HepG2 (cell line): ENCODE results near the gene ZNF132. TPM values are rescaled to one million over a fixed set of nuclear protein-coding genes. Genes with fewer than 3 reads are reported as not detected.

Experiments
- ARHGAP35 ChIP-seq: sonication (generic); formaldehyde crosslinking; IDR thresholded peaks from 2 replicates; pipeline ENCODE4 v1.9.0; 2022; ENCODE audit warnings: mild to moderate bottlenecking, inconsistent platforms, moderate library complexity, missing genetic modification reagents, borderline replicate concordance
- CAMTA2 ChIP-seq: sonication (generic); formaldehyde crosslinking; IDR thresholded peaks from 2 replicates; pipeline ENCODE4 v1.4.0; 2020; ENCODE audit warnings: mild to moderate bottlenecking, missing genetic modification reagents, borderline replicate concordance
- EZH2 ChIP-seq: conservative IDR thresholded peaks from 2 replicates; pipeline ENCODE4 v1.6.1; 2012; ENCODE audit warnings: mild to moderate bottlenecking, low read depth, low read length, moderate library complexity
- GTF2F1 ChIP-seq: fragments of 150-350 bp; IDR thresholded peaks from 2 replicates; pipeline ENCODE4 v1.6.1; 2014; ENCODE audit warnings: low read length
- NAIF1 ChIP-seq: sonication (generic); formaldehyde crosslinking; IDR thresholded peaks from 2 replicates; pipeline ENCODE4 v1.5.0; 2020; ENCODE audit warnings: mild to moderate bottlenecking, missing genetic modification reagents, borderline replicate concordance
- PCBP1 ChIP-seq: fragments of 200-400 bp; formaldehyde crosslinking; IDR thresholded peaks from 2 replicates; pipeline ENCODE4 v1.6.1; 2017; ENCODE audit warnings: mild to moderate bottlenecking, low read depth, low read length, borderline replicate concordance
- PRMT3 ChIP-seq: sonication (generic); formaldehyde crosslinking; IDR thresholded peaks from 2 replicates; pipeline ENCODE4 v1.8.1; 2022; ENCODE audit warnings: low read depth, mild to moderate bottlenecking, moderate library complexity, missing genetic modification reagents, borderline replicate concordance
- RARA ChIP-seq: IDR thresholded peaks from 2 replicates; pipeline ENCODE4 v1.6.1; 2016; ENCODE audit warnings: missing genetic modification reagents, missing compliant biosample characterization
- REPIN1 ChIP-seq: sonication (generic); formaldehyde crosslinking; IDR thresholded peaks from 2 replicates; pipeline ENCODE4 v1.8.0; 2022; ENCODE audit warnings: missing genetic modification reagents, low read depth, mild to moderate bottlenecking, borderline replicate concordance
- SMAD9 ChIP-seq: sonication (generic); formaldehyde crosslinking; IDR thresholded peaks from 2 replicates; pipeline ENCODE4 v1.5.1; 2020; ENCODE audit warnings: mild to moderate bottlenecking, missing genetic modification reagents
- SPEN ChIP-seq: sonication (generic); formaldehyde crosslinking; IDR thresholded peaks from 2 replicates; pipeline ENCODE4 v1.5.1; 2020; ENCODE audit warnings: low read depth, mild to moderate bottlenecking, missing genetic modification reagents
- TMF1 ChIP-seq: sonication (generic); formaldehyde crosslinking; IDR thresholded peaks from 2 replicates; pipeline ENCODE4 v1.8.1; 2022; ENCODE audit warnings: low read depth, missing genetic modification reagents
- ZBTB20 ChIP-seq: sonication (generic); formaldehyde crosslinking; IDR thresholded peaks from 2 replicates; pipeline ENCODE4 v1.8.1; 2023; ENCODE audit warnings: missing genetic modification reagents, low read depth, mild to moderate bottlenecking, borderline replicate concordance
- ZNF124 ChIP-seq: sonication (generic); formaldehyde crosslinking; IDR thresholded peaks from 2 replicates; pipeline ENCODE4 v1.4.0; 2020; ENCODE audit warnings: missing genetic modification reagents
- ZNF383 ChIP-seq: sonication (generic); formaldehyde crosslinking; IDR thresholded peaks from 2 replicates; pipeline ENCODE4 v1.4.0; 2020; ENCODE audit warnings: missing genetic modification reagents, mild to moderate bottlenecking, borderline replicate concordance
- ZNF570 ChIP-seq: sonication (generic); formaldehyde crosslinking; IDR thresholded peaks from 2 replicates; pipeline ENCODE4 v1.4.0; 2020; ENCODE audit warnings: mild to moderate bottlenecking, missing genetic modification reagents, borderline replicate concordance
- ZNF75D ChIP-seq: sonication (generic); formaldehyde crosslinking; IDR thresholded peaks from 2 replicates; pipeline ENCODE4 v1.8.1; 2023; ENCODE audit warnings: missing genetic modification reagents, mild to moderate bottlenecking, borderline replicate concordance
- ZNF777 ChIP-seq: sonication (generic); formaldehyde crosslinking; IDR thresholded peaks from 2 replicates; pipeline ENCODE4 v1.4.0; 2020; ENCODE audit warnings: missing genetic modification reagents
- polyA plus RNA-seq, 8 experiments: library from polyadenylated mRNA; depleted of rRNA in 3 of 8; stranded (reverse) in 7 of 8; unstranded in 1 of 8; fragments of >200 nt; fragmentation: Illumina TruSeq in 4 of 8; extraction: Trizol in 4 of 8; gene quantifications; 2 replicates each; pipeline versions ENCODE4 v1.2.1 to v1.2.3, GENCODE V29; 2011 to 2016; ENCODE audit warnings: low read depth in 4 of 8, missing spikeins in 1 of 8, mixed read lengths in 1 of 8; ENCODE audit not compliant: insufficient read depth in 1 of 8
- total RNA-seq, 5 experiments: library from RNA; depleted of rRNA; stranded (reverse); fragments of >200 nt; fragmentation: Illumina TruSeq; extraction: Trizol; gene quantifications; 2 replicates each; pipeline ENCODE4 v1.2.3, GENCODE V29; 2016; ENCODE audit warnings: low read depth in 1 of 5
- TF ChIP-seq, protein P1 (sequence below): sonication (generic); formaldehyde crosslinking; IDR thresholded peaks from 2 replicates; pipeline ENCODE4 v1.4.0; 2020; ENCODE audit warnings: missing genetic modification reagents
- TF ChIP-seq, protein P2 (sequence below): sonication (generic); formaldehyde crosslinking; IDR thresholded peaks from 2 replicates; pipeline ENCODE4 v1.4.0; 2020; ENCODE audit warnings: missing genetic modification reagents
- TF ChIP-seq, protein P3 (sequence below): conservative IDR thresholded peaks from 2 replicates; pipeline ENCODE4 v1.6.1; 2018; ENCODE audit warnings: missing genetic modification reagents
- TF ChIP-seq, protein P4 (sequence below): sonication (generic); formaldehyde crosslinking; conservative IDR thresholded peaks from 2 replicates; pipeline ENCODE4 v1.5.0; 2020; ENCODE audit warnings: missing genetic modification reagents

The ZNF132 gene
- total and polyA plus RNA-seq, 2 of the 13 experiments (the other 11 are each of a cell fraction or from before 2014, with no cell fraction given), result not detected

DNA sequence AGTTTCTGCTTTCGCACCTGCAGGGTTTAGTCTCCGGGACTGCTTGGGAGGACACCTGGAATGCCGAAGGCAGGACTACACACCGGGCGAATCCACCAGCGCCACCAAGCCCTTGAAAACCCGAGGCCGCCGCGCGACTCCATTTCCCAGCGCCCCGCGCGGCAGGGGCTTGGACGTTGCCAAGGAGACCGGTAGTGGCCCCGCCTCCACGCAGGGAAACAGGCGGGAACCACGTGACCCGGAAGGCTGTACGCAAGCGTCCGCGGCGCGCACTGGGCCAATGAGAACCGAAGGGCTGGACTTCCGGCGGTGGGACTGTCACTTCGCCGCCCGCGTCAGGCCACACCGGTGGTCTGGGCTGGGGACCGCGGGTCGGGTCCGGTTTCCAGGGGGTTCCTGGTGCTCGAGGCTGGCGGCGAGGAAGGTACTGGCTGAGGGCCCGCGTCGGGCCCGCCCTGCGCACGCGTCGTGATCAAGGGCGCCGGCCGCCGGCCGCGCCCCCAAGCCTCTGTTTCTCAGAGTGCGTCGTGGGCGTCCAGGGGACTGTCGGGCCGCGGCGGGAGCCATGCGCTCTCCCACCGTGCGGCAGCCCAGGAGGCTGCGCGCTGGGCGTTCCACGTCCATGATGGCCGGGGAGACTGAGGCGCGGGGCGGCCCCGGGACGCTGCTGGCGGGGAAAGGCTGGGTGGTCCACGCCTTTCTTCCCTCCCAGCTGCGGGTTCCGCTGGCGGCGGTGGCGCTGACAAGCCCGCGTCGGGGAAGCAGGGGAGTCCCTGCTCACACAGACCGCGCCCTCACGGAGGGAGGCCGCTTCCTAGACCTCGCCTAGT, 27.0 kb upstream of the ZNF132 start, which contains the start of gene ZNF324 (continued):
- TF ChIP-seq SMAD9, result no peak
- TF ChIP-seq, protein P1, sequence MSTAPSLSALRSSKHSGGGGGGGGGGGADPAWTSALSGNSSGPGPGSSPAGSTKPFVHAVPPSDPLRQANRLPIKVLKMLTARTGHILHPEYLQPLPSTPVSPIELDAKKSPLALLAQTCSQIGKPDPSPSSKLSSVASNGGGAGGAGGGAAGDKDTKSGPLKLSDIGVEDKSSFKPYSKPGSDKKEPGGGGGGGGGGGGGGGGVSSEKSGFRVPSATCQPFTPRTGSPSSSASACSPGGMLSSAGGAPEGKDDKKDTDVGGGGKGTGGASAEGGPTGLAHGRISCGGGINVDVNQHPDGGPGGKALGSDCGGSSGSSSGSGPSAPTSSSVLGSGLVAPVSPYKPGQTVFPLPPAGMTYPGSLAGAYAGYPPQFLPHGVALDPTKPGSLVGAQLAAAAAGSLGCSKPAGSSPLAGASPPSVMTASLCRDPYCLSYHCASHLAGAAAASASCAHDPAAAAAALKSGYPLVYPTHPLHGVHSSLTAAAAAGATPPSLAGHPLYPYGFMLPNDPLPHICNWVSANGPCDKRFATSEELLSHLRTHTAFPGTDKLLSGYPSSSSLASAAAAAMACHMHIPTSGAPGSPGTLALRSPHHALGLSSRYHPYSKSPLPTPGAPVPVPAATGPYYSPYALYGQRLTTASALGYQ (CRISPR knock-in tag), result no peak
- no peak for TF ChIP-seq PRMT3
- TF ChIP-seq, protein P2, sequence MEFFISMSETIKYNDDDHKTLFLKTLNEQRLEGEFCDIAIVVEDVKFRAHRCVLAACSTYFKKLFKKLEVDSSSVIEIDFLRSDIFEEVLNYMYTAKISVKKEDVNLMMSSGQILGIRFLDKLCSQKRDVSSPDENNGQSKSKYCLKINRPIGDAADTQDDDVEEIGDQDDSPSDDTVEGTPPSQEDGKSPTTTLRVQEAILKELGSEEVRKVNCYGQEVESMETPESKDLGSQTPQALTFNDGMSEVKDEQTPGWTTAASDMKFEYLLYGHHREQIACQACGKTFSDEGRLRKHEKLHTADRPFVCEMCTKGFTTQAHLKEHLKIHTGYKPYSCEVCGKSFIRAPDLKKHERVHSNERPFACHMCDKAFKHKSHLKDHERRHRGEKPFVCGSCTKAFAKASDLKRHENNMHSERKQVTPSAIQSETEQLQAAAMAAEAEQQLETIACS, result no peak
- no peak for TF ChIP-seq ZNF383 (CRISPR knock-in tag)
- no peak for TF ChIP-seq RARA (CRISPR knock-in tag)
- peak; percentile 46; the same call in 1 of the 2 replicates for TF ChIP-seq ZNF124 (CRISPR knock-in tag)
- TF ChIP-seq ZBTB20 (CRISPR knock-in tag), result no peak
- no peak for TF ChIP-seq GTF2F1
- TF ChIP-seq ZNF75D (CRISPR knock-in tag), result no peak
- TF ChIP-seq TMF1 (CRISPR knock-in tag), result no peak
- no peak for TF ChIP-seq CAMTA2 (CRISPR knock-in tag)
- TF ChIP-seq REPIN1 (CRISPR knock-in tag), result no peak
- TF ChIP-seq NAIF1 (CRISPR knock-in tag), result peak; percentile 40; the same call in 1 of the 2 replicates
- TF ChIP-seq PCBP1, result no peak
- TF ChIP-seq SPEN (CRISPR knock-in tag), result peak; percentile 62; the same call in 1 of the 2 replicates
- no peak for TF ChIP-seq EZH2
- TF ChIP-seq, protein P3, sequence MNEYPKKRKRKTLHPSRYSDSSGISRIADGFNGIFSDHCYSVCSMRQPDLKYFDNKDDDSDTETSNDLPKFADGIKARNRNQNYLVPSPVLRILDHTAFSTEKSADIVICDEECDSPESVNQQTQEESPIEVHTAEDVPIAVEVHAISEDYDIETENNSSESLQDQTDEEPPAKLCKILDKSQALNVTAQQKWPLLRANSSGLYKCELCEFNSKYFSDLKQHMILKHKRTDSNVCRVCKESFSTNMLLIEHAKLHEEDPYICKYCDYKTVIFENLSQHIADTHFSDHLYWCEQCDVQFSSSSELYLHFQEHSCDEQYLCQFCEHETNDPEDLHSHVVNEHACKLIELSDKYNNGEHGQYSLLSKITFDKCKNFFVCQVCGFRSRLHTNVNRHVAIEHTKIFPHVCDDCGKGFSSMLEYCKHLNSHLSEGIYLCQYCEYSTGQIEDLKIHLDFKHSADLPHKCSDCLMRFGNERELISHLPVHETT (CRISPR knock-in tag), result 0 out of 2 replicates have a peak, but pooled peaks have one; percentile 41
- TF ChIP-seq ZNF570, result no peak
- TF ChIP-seq ZNF777 (CRISPR knock-in tag), result peak; percentile 73
- no peak; the same call in 1 of the 2 replicates for TF ChIP-seq ARHGAP35 (CRISPR knock-in tag)
- TF ChIP-seq, protein P4, sequence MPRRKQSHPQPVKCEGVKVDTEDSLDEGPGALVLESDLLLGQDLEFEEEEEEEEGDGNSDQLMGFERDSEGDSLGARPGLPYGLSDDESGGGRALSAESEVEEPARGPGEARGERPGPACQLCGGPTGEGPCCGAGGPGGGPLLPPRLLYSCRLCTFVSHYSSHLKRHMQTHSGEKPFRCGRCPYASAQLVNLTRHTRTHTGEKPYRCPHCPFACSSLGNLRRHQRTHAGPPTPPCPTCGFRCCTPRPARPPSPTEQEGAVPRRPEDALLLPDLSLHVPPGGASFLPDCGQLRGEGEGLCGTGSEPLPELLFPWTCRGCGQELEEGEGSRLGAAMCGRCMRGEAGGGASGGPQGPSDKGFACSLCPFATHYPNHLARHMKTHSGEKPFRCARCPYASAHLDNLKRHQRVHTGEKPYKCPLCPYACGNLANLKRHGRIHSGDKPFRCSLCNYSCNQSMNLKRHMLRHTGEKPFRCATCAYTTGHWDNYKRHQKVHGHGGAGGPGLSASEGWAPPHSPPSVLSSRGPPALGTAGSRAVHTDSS (CRISPR knock-in tag), result no peak
